Kasumi-1 (cell line): ENCODE measurements around the gene OR6A2.
"Not testable (repeated sequence)": the region's sequence is repeated elsewhere in the genome, so short reads cannot be mapped to it uniquely, and the experiment has no call there.

Experiments used
- DNase-seq, 2 experiments: peaks; one replicate each; lab custom pipeline; 2025; lab: John Stamatoyannopoulos, UW

Gene OR6A2

GRCh38 chr11:6799402-6799801 is at the start of gene OR6A2:
TSS of gene OR6A2 (minus strand) at chr11:6799689. CDS start at chr11:6795708, 3,981 bp downstream.
- DNase-seq, result no peak

GRCh38 chr11:6845383-6845782 is 45.9 kb upstream of the OR6A2 start, which contains the start of gene OR10A5:
TSS of gene OR10A5 (plus strand) at chr11:6845683. CDS start at chr11:6845683, 0 bp downstream.
- DNase-seq, result no peak

- DNase-seq, result no peak
Observed at GRCh38 chr11:6844356-6844755, 44.9 kb upstream of the OR6A2 start.

DNA sequence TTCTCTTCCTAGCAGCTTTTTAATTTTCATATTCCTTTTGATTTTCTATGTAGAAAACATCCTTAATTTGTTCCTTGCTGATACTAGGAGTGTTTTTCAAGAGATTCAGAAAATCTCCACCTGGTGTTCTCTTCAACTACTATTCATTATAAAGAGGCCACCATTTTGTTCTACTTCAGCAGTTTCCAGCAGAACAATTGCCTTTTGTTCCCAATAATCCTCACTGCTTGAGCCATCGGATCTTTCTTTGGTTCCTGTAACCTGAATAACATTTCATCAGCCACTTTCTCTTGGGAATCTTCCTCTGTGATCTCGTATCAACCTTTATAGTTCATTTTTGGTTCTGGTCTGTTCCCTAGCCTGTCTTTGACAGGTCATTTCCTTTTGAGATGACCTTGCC is 44.2 kb upstream of the OR6A2 start:
- no peak for DNase-seq

GRCh38 chr11:6841694-6842093 is 42.2 kb upstream of the OR6A2 start:
- DNase-seq, result no peak

DNA sequence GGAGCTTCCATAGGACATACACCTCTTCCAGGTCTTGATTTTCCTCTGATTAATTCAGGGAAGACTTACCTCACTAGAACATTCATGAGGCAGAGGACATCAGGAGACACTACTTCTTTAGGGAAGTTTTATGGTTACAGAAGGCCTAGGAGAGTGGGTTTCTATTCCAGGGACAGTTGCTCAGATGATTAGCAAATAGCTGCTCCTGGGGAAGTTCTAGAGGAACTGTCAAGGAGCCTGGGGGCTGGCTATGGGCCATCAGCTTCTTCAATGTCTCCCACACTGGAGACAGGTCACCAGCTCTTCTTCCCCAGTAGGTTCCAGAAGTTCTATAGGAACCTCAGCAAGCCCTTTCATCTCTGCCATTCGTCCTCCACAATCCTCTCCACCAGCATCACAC is 34.5 kb upstream of the OR6A2 start:
- DNase-seq, result no peak

GRCh38 chr11:6833356-6833755 is 33.9 kb upstream of the OR6A2 start:
- no peak for DNase-seq

DNA sequence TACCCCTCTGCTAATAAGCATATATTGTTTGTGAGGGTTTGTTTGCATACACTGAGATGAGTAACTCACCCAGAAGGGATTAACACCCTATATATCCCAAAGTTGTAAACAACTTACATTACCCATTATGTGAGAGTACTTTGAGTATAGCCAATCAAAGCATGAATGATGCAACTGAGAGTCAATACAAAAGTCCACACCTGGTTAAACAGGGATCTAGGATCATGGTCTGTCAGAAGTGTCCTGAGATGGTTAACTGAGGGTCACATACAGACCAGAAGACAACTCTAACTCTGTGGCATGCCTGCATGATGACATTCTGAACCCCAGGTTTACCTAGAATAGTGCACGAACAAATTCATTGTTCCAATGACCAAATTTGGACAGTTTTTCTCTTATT is 28.6 kb upstream of the OR6A2 start:
- no peak for DNase-seq

- no peak for DNase-seq
Observed at GRCh38 chr11:6825231-6825744, 25.8 kb upstream of the OR6A2 start.

DNA sequence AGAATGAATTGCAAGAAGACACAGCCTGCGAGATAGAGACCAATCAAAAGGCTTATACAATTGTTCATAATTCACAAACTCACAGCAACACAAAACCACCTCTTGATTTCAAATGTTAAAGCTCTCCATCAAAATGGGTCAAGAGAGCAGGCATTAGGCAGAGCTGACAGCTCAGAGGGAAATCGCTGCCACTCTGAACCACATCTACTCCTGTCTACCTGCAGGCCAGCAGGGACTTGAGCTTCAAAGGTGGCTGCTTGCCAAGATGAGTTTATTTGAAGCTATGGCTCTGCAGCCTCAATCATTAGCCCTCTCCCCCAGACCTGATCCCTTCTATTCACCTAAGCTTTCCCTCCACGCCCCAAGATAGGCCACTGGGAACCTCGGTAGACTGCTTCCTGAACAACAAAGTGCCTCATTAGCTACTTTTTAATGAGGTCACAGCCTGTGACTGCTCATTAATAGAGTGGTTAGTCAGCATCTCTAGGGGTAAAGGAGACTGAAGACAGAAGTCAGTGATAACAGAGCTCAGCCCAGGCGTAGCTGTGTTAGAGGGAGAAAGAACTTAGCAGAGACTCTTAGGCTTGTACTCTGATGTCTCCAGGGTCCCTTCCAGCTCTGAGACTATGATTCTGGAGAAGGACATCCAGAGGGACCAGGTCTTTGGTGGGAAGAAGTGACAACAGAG is 24.8 kb upstream of the OR6A2 start:
- no peak for DNase-seq

GRCh38 chr11:6818967-6819366 is 19.5 kb upstream of the OR6A2 start:
- no peak for DNase-seq

DNA sequence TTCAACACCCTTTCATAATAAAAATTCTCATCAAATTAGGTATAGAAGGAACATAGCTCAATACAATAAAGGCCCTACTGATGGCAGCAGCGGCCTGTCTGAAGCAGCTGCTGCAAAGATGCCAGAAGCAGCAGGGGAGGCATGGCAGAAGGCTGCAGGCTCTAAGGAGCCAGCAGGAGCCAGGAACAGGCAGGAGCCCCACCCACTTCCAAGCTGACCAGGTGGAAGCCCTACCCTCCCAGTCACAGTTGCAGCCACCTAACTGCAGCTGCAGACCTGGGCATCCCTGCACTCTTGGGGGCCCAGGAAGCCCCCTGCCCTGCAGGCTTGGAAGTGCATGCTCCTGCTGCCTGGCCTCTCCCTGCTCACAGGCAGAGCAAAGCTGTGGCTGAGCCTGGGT is 18.2 kb upstream of the OR6A2 start:
- DNase-seq, result no peak

DNA sequence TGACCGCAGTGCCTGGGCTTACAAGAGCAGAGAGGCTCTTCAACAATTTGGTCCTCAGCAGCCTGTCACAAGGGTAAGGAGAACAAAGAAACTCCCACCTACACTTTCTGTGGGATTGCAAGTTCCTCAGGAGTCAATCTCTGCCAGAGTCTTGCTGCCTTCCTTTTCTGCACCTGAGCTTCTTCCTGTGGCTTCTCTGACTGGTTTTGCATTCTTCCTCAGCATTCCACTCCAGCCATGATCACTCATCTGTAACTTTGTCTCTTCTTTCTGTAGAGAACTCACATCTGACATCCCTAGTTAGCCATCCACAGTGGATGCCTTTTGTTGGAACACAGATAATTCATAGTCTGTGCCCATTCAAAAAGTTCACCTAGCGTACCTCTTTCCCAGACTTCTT is 14.2 kb upstream of the OR6A2 start:
- DNase-seq, result no peak

- DNase-seq, result peak; percentile 72 to 77
Observed at GRCh38 chr11:6812390-6813005, 13.0 kb upstream of the OR6A2 start.

GRCh38 chr11:6801075-6801474 is 1.6 kb upstream of the OR6A2 start:
- not testable (repeated sequence) for DNase-seq

DNA sequence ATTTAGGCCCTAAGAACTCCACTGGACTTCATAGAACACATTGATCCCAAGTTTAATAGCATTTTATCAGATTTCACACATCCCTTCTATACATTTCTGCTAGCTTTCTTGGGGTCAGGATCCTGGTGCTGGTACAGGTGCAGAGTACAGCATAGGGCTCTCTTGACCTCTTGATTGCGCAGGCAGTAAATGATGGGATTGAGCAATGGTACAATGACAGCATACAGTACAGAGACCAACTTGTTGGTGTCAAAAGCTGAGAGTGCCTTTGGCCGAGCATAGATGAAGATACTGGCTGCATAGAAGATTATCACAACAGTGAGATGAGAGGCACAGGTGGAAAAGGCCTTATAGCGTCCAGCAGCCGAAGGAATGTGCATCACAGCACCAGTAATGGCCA is 4.8 kb downstream of the OR6A2 start:
- no peak for DNase-seq

GRCh38 chr11:6790546-6790945 is 8.9 kb downstream of the OR6A2 start:
- DNase-seq, result no peak

DNA sequence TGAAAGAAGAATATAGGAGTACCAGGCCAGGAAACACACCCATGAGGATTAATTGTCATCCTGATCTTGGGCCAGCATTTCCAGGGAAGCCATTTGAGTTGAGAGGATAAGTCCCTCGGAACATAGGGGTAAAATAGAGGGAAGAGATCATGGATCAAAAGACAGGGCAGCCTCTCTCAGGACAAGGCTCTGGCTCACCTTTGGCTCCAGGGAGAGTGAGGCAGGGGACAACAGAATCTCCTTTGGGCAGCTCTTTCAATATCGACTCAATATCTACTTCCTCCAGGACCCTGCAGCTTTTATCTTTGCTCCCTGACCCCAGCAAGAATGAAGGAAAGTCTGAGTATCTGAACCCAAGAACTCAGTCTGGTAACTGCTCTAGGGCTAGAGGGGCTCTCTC is 16.8 kb downstream of the OR6A2 start, which contains the start of gene OR2AG1:
OR2AG1 (plus strand) TSS at position 301 of the 400 bp plus-strand sequence. CDS start 2,018 bp downstream, outside the sequence.
- DNase-seq, result no peak

DNA sequence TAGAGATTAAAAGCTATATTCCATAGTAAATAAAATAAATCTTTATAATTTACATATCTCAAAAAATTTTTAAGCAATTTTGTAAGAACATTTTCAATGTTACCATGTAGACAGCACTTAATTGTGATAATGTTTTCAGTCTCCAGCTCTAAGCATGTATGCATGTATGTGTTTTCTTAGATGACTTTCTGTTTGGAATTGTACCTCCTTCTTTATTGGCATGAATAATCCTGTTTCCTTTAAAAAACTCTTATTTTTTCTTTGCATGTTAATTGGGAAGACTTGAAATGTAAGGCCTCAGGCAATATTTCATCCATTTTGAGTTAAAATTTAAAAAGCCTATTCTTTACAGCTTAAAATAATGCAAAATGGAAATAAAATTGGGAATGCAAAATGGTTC is 18.7 kb downstream of the OR6A2 start:
- DNase-seq, result no peak

GRCh38 chr11:6778518-6778917 is 21.0 kb downstream of the OR6A2 start:
- DNase-seq, result no peak

DNA sequence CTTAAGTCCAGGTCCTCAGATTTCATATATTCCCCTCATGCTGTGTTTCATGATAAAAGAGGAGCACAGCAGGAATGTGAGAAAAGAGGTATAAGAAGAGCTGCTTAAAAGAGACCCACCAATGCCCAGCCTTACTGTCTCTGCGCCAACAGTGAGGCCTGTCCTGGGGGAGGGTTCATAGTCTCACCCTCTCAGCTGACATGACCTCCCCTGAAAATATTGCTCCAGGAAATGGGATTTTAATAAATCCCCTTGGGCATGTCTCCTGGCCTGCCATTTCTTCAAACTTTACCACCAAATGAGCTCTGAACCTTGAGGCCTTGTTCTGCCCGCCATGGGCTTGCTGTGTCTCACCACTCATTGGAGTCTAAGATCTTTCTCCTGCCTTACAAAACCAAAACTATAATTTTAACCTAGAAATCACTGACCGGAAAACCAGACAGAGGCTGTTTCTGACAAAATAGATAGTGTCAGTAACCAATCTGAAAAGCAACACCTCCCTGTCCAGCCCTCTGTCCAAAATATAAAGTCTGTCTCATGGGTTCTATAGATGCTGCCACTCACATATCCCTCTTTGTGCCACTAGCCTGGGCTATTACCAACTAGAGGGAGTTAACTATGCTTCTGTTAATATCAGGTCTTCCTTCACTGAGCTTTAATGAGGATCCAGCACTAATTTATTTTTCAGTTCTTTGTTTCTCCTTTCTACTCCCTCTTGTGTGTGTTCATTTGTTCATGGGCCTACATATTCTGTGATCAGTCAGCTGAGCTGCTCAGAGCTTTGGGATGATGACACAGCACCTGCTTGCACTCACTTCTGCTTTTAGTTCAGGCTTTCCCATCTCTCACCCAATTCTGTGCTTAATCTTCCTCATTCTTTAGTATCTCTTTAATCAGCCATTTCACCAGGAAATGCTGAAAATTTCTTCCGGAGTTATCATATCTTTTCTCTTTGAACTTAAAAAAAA is 27.3 kb downstream of the OR6A2 start, which contains the start of gene OR2AG2:
OR2AG2 (minus strand) TSS at position 51 of the 968 bp plus-strand sequence. CDS start 3,019 bp downstream, outside the sequence.
- peak; percentile 19 to 41 for DNase-seq

GRCh38 chr11:6757373-6757967 is 42.0 kb downstream of the OR6A2 start:
- DNase-seq, result peak; percentile 69 to 80
